GM19351 (cell line): ENCODE data around the gene CSRP2.
A peak's percentile ranks its signal among the peaks of the same experiment; 100 is the strongest.

Source experiments
- ATAC-seq: cut with Tn5 transposase; IDR thresholded peaks from one replicate; pipeline ENCODE4 v1.9.1; 2021; ENCODE audit warnings: mild to moderate bottlenecking, moderate library complexity; ENCODE audit not compliant: unreplicated experiment

The CSRP2 gene

DNA sequence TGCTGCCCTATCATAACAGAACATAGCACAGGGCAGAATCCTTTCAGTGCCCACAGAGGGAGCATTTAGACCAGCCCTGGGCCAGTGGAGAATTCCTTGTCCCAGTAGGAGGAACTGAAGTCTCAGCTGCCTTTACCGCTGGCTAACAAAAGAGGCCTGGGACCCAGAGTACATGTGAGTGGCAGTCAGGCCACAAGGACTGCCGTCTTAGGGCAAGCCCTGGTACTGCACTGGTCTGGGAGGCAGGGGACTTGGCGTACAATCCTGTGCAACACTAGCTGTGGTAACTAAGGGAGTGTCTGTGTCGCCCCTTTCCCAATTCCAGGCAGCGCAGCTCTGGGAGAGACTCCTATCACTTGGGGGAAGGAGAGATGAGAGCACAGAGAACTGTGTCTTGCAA, 17.0 kb upstream of the CSRP2 start:
- no peak for ATAC-seq

DNA sequence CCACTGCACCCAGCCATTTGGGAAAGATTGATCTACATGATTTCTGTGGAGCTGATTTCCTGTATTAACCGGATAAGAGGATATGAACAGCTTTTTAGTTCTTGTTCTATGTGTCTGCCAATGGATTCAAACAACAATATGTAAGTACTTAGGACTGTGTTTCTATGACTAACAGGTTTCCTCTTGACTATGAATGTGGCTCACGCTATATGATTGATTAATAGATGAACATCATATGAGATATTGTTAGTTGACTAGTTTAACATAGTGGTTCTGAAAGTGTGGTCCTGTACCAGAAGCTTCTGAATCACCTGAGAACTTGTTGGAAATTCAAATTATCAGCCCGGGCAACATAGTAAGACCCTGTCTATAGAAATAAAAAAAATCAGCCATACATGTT, 12.8 kb upstream of the CSRP2 start:
- no peak for ATAC-seq

- no peak for ATAC-seq
Observed at GRCh38 chr12:76890151-76891143, 11.6 kb upstream of the CSRP2 start.

GRCh38 chr12:76888775-76889174, 10.0 kb upstream of the CSRP2 start:
- no peak for ATAC-seq

DNA sequence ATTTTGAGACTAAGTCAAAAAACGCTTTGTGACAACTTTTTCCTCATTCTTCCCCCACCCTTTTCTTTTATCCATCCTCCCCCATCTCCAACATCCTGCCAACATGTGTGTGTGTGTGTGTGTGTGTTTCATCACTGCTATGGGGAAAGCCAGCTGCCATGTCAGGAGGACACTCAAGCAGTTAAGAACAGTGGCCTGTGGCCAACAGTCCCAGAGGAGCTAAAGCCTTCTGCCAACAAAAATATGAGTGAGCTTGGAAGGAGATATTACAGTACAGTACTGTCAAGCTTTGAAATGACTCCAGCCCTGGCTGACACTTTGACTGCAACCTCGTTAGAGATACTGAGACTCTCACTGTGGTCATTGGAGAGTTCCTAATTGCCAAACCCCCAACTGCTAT, 5.0 kb upstream of the CSRP2 start:
- no peak for ATAC-seq

GRCh38 chr12:76883151-76883550, 4.3 kb upstream of the CSRP2 start:
- ATAC-seq = no peak

GRCh38 chr12:76882367-76882766, 3.5 kb upstream of the CSRP2 start:
- ATAC-seq = no peak

DNA sequence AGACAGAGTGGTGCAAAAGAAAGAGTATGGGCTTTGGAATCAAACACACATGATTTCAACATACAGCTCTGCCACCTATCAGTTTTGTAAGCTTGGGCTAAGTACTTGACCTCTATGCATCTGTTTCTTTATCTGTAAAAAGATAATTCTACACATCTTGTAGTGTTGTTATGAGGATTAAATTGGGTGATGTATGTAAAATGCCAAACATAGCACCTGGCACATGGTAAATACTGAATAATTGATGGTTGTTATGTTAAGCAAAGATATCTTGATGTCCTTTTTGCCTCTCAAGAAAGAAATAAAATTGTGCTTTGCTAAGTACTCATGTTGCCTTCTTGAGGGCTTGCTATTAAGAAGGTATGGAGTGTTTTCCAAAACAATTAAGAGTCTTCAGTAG, 2.3 kb upstream of the CSRP2 start:
- ATAC-seq = no peak

DNA sequence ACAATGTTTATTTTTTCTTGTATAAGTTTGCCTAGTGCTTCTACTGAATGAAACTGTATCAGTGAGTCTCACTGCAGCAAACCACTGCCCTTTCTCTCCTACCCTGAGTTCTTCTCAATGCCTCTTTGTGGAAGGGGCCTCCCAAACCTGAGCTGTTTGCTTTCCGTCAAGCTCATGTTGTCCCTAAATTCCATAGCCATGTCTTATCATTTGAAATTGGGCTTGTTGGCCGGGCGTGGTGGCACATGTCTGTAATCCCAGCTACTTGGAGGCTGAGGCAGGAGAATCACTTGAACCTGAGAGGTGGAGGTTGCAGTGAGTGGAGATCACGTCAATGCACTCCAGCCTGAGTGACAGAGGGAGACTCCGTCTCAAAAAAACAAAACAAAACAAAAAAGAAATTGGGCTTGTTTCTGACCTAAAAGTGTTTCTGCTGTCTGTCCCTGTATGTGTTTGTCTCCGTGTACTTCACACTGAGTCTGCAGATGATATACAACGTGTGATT, 1.8 kb upstream of the CSRP2 start:
- no peak for ATAC-seq

GRCh38 chr12:76879710-76880518, 1.1 kb upstream of the CSRP2 start:
- no peak for ATAC-seq

- ATAC-seq = peak; percentile 42
Observed at GRCh38 chr12:76878099-76878898, 520 bp downstream of the CSRP2 start.

- ATAC-seq = no peak
Observed at GRCh38 chr12:76876696-76877229, 2.1 kb downstream of the CSRP2 start.

DNA sequence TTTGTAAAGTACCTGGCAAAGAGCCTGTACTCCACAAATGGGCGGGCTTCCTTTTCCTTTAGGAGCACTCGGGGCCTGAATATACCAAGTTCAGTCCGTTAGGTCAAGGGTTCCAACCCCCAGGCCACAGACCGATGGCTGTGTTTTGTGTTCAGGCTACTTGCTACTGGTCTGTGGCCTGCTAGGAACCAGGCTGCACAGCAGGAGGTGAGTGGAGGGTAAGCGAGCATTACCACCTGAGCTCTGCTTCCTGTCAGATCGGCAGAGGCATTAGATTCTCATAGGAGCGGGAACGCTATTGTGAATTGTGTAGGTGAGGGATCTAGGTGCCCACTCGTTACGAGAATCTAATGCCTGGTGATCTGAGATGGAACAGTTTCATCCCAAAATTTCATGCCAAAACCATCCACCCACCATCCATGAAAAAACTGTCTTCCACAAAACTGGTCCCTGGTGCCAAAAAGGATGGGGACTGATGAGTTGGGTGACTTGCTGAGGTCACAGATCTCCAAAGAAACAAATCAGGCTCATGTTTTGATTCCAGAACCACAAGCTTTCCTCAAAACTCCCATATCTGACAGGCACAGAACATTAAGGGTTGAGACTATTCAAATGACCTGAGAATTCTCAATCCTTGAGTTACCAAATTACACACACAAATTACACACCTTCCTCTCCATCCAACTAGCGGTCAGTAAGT, 4.2 kb downstream of the CSRP2 start:
- no peak for ATAC-seq

GRCh38 chr12:76874027-76874426, 4.8 kb downstream of the CSRP2 start:
- ATAC-seq = no peak

DNA sequence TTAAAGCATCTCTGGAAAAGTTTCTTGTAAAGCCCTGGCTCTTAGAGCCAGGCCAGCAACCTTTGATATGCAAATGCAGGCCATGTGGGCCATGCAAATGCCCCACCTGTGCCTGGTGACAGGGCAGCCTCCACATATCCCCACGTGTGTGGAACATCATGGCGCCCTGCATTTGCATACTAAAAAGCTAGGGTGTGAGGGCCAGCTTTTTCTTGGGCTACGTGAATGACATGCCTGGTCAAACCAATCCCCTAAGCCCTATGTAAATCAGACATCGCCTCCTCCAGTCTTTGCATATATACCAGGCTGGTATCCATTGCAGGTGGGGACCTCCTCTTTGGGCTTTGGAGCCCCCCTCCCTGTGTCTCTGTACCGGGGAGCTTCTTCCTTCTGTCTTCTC, 6.4 kb downstream of the CSRP2 start:
- no peak for ATAC-seq

DNA sequence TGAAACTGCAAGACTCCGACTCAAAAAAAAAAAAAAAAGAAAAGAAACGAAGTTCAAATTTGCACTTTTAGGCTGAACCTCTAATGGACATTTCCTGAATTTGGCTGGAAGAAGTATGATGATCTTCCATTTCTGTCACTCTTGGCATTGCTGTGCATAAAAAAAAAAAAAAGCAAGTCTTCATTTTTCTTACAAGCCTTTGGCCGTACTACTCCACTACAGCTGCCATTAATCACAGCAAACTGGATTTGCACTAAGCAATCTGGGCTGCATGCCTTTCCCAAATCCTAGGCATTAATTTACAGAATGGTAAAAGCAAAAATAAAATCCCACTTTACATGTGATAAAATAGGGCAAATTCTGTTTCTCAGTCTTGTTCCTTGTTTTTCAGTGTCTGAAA, 7.1 kb downstream of the CSRP2 start:
- no peak for ATAC-seq

- ATAC-seq = no peak
Observed at GRCh38 chr12:76871082-76871481, 7.7 kb downstream of the CSRP2 start.

GRCh38 chr12:76866726-76867125, 12.1 kb downstream of the CSRP2 start:
- no peak for ATAC-seq

GRCh38 chr12:76866151-76866567, 12.7 kb downstream of the CSRP2 start:
- ATAC-seq = no peak
